Fibroblast of villous mesenchyme (primary cell): ENCODE data around the gene FLAD1. TPM values are rescaled to one million over a fixed set of nuclear protein-coding genes. Genes with fewer than 3 reads are reported as not detected.
"Not testable (repeated sequence)": the region's sequence is repeated elsewhere in the genome, so short reads cannot be mapped to it uniquely, and the experiment has no call there.

Experiments
- DNase-seq: peaks from one replicate; pipeline ENCODE4 v3.0.0-alpha.2; 2010; ENCODE audit warnings: low read depth
- H3K4me3 ChIP-seq: 2 replicates; pipeline ENCODE4 v1.5.1; 2011; ENCODE audit warnings: low read depth, mild to moderate bottlenecking, low read length
- CTCF ChIP-seq: IDR thresholded peaks from 2 replicates; pipeline ENCODE4 v1.5.1; 2012; ENCODE audit warnings: low read depth, mild to moderate bottlenecking, low read length; ENCODE audit not compliant: insufficient read depth
- total RNA-seq: library from RNA; depleted of rRNA; stranded (reverse); fragments of >200 nt; gene quantifications from 2 replicates; pipeline ENCODE4 v1.2.3, GENCODE V29; 2012

The FLAD1 gene
- total RNA-seq, 1 donor, result 22.9 TPM

DNA sequence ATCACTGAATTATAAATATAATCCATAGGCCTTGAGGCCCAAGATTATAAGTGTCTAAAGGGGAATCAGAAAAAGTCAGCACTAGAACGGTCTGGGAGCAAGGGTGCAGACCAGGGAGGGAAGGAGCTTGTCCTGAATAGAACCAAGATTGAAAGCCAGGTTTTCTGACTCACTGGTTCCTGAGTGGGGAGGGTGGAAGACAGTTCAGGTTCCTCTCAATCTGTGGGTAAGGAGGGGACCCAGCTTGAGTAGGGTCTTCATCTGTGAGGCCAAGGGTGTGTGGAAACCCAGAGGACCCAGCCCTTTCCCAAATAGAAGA, 11.1 kb downstream of the FLAD1 start:
- no peak overlapping the region for H3K4me3 ChIP-seq
- no peak for DNase-seq

GRCh38 chr1:154994591-154994990, 11.4 kb downstream of the FLAD1 start:
- no peak for TF ChIP-seq CTCF
- no peak overlapping the region for H3K4me3 ChIP-seq
- DNase-seq, result no peak

More for the DNA sequence above, 11.1 kb downstream of the FLAD1 start:
- TF ChIP-seq CTCF, result no peak

DNA sequence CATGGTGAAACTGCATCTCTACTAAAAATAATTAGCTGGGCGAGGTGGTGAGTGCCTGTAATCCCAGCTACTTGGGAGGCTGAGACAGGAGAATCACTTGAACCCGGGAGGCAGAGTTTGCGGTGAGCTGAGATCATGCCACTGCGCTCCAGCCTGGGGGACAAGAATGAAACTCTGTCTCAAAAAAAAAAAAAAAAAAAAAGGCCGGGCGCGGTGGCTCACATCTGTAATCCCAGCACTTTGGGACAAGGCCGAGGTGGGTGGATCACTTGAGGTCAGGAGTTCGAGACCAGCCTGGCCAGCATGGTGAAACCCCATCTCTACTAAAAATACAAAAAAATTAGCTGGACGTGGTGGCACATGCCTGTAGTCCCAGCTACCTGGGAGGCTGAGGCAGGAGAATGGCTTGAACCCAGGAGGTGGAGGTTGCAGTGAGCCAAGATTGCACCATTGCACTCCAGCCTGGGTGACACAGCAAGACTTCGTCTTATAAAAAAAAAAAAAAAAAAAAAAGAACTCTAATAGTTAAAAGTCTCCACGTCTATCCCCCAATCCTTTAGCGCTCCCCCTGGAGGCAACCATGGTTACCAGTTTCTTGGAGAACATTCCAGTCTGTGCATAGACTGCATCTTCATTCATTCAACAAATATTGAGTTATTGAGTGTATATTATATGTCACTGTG, 12.3 kb downstream of the FLAD1 start:
- DNase-seq, result peak; percentile 88
- TF ChIP-seq CTCF, result peak; percentile 47
- not testable (repeated sequence) for H3K4me3 ChIP-seq

- no peak for TF ChIP-seq CTCF
Measured at GRCh38 chr1:154996966-154997701, 14.0 kb downstream of the FLAD1 start.

GRCh38 chr1:154998201-154998780, 15.1 kb downstream of the FLAD1 start:
- no peak for TF ChIP-seq CTCF
- no peak for DNase-seq
- no peak overlapping the region for H3K4me3 ChIP-seq

More at GRCh38 chr1:154996966-154997701, 14.0 kb downstream of the FLAD1 start:
- no peak overlapping the region for H3K4me3 ChIP-seq
- DNase-seq, result no peak

DNA sequence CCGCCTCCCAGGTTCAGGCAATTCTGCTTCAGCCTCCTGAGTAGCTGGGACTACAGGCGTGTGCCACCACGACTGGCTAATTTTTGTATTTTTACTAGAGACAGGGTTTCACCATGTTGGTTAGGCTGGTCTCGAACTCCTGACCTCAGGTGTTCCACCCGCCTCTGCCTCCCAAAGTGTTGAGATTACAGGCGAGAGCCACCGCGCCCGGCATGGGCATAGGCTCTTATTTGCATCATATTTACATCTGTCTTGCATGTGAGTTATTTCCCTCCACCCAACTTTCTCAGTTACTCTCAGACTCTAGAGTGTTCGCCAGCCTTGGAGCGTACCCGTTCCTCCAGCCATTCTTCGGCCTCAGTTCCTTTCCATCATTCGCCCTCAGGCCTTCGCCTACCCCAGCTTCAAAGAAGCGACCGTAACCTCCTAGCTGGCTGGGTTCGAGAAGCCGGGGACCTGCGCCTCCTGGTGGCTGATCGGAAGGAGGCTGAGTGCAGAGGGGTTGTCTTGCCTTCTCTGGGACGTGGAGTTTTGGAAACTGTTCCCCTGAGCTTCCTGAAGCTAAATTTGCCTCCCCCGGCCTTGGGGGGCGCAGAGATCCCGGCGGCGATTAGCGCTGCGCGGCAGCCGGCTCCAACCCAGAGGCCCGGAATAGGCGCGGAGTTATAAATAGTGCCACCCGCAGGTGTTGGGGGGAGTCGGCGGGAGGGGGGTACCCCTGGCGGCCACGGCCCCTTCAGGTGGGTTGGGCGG, 15.8 kb downstream of the FLAD1 start:
- peak; percentile 67 for DNase-seq
- peak; percentile 94 for TF ChIP-seq CTCF
- peak overlapping the region; percentile 48 for H3K4me3 ChIP-seq
